NCI-H460 (cell line): ENCODE data around the gene OGDHL. TPM values are rescaled to one million over a fixed set of nuclear protein-coding genes. Genes with fewer than 3 reads are reported as not detected.

Source experiments
- DNase-seq: peaks from one replicate; pipeline ENCODE4 v3.0.0-alpha.2; 2016; ENCODE audit warnings: low read depth; ENCODE audit errors: extremely low read depth
- total RNA-seq: library from RNA; depleted of rRNA; stranded (reverse); fragments of >200 nt; shearing (Covaris generic); gene quantifications from 2 replicates; pipeline ENCODE4 v1.2.3, GENCODE V29; 2014; rRNA removed

The OGDHL gene
- total RNA-seq, 1 experiment from 2014 or later: 0.30 TPM

DNA sequence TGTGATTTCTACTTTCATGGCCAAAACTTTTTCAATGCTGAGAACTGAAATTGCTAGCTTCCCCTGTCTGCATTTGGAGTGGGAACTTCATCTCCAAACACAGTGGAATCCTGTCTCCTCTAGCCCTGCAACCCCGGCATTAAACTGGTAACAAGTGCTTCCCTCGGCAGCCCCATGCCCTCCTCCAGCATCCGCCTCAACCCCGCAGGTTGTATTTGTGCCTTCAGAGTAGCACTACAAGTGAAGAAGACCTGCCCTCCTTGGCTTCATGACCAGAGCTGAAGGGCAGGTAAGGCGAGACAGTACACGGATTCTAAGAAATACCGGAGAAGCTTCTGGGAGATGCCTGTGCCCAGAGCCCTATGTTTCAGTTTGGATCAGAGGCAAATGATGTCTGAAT lies 65.8 kb downstream of the OGDHL start:
- DNase-seq: no peak

DNA sequence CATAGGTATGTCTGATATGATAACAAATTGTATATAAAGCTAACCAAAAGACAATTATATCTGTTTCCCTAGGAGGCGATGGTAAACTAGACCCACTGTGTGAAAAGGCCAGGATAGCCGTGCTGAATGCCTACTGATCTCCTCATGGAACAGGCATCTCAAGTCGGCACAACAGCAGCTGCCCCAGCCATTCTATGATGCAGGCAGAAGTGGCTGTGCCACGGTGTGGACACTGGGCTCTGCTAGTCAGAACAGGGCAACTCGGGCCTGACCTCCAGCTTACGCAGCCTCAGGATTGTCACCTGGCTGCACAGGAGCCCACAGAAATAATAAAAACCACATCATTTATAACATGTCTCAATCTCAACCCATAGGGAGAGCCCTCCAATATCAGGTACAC lies 67.7 kb downstream of the OGDHL start:
- DNase-seq: no peak

DNA sequence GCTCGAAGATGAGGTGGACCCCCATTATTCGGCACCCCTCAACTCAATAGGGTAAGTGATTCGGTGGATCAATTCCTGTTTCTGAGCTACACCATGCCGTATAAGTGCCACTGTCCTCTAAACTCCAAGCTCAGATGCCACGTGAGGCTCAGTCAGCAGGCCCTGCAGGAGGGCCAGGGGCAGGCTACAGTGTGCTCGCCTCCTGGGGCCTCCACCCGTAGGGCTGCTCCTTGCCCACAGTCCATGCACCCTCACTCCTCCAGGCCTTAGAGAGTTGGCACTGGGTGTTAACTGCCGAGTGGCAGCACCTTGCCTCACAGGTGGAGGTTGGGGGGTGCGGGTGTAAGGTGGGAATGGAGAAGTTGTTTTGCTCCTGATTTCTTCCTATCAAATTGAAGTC lies 70.5 kb downstream of the OGDHL start:
- no peak for DNase-seq

DNA sequence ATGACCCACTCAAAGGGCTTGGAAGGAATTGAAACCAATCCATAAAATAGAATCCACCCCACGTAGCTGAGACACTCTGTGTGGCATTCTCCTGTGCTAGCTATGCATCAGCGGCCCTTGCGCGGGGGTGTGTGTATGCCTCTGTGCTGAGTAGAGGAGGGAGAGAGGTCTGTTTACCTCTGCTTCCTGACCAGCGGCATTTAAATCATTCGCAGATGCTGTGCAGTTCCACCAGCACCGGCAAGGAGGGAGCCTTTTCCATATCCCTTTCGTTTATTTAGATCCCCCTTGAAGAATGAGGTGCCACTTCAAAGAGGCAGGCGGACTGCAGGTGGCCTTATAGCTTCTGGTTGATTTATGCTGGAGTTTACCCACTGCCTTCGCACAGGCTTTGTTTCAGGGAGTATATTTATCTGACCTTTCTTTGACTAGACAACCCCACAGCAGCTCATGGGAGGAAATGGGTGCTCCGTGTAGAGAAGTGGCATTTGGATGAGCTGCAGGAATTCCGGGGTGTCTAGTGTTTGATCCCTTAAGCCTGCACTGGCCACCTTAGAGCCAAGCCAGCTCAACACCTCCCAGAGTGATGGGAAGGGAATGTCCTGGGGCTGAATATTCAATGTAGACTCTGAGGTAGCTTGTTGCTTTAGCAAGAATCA lies 71.3 kb downstream of the OGDHL start:
- no peak for DNase-seq

DNA sequence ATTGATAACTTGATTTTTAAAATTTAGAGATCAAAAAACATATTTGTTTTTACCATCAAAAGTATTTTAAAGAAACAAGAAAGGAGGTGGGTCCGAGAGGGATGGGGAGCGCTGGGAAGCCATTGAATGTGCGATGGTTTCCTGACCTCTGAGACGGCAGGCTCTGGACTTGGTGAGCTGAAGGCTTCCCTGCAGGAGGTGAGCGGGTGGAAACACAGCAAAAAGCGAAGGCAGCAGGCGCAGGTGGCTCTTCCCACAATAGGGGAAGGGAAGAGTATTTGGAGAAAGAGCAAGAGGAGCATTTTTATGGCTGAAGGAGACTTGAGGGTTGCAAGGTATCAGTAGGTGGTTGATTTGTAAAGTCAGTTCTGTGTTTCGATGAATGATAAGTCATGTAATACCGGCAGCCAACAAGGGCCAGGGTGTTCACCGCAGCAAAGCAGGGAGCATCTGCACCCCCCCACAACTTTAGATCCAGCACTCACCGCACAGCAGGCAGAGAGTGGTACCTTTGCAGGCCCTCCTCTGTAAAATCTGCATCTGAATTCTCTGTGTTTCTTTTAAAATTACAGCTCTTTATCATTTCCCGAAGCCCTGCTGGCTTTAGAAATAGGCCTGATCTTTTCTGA lies 72.1 kb downstream of the OGDHL start:
- no peak for DNase-seq

DNA sequence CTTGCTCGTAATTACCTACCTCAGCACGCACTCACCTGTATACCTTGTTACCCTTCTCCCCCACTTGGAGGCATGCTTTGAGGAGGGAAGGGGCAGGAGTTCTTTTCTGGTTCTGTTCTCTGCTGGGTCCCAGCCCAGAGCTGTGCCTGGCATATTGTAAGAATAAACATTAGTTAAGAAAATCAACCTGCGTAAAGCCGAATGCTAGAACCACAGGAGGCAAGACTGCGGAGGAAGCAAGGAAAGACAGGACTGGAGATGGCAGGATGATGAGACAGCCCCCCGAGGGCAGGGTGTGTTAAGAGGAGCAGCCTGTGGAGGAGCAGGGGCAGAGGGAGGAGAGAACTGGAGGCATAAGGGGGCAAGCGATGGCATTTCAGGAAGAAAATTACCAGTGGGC lies 73.2 kb downstream of the OGDHL start:
- DNase-seq: no peak

DNA sequence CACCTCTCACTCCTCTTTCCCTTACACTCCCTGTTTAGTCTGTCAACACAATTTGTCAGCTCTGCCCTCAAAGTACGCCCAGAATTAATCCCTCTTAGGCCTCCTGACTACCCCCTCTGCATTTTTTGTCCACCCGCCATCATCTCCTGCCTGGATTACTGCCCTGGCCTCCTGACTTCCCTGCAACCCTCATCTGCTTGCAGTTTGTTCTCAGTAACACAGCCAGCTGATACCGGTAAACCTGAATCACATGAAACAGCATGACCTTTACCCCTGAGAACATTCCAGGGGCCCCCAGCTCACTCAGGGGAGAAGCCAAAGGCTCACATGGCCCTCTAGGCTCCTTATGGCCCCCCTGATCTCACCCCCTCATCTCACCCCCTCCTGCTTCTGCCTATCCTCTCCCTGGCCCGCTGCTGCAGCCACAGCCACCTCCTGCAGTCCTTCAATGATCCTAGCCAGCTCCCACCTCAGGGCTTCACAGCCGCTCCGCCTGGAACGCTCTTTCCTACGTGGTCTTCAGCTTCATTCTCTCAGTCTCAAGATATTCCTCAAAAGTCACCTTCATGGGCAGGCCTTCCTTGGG lies 73.8 kb downstream of the OGDHL start:
- DNase-seq: no peak

DNA sequence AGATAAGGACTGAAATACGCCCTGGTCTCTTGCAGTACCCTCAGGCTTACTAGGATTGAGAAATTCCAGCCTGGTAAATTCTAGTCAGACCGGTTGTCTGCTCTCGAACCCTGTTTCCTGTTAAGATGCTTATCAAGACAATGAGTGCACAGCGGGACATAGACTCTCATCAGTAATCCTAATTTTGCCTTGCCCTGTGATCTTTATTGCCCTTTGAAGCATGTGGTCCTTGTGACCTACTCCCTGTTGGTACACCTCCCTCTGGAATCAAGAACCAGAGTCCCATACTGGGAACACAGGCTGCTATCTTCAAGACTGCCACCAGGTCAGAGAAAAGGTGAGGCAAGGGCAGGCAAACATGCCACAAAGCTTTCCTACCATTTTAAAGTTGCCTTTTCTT lies 75.5 kb downstream of the OGDHL start:
- DNase-seq: no peak

Other genes starting within 250 kb of the OGDHL start
- gene ERCC6, start 223.2 kb downstream of the OGDHL start, total RNA-seq: 7.9 and 10.3 TPM in 2 replicates
- gene SLC18A3, start 152.0 kb downstream of the OGDHL start, total RNA-seq: not detected in 2 replicates
- not detected in 2 replicates for gene CHAT, start 148.3 kb downstream of the OGDHL start, total RNA-seq
- not detected in 2 replicates for gene C10orf53, start 82.7 kb downstream of the OGDHL start, total RNA-seq
- 29.3 and 36.5 TPM in 2 replicates for gene PARG, start 179.7 kb upstream of the OGDHL start, total RNA-seq
- 14.9 and 16.1 TPM in 2 replicates for gene TIMM23B, start 179.7 kb upstream of the OGDHL start, total RNA-seq
- gene AGAP6, start 226.1 kb upstream of the OGDHL start, total RNA-seq: 6.4 and 7.8 TPM in 2 replicates